ENCODE data around the gene TNS2.

TNS2 gene

GRCh38 chr12:53067074-53067992, 17.5 kb downstream of the TNS2 start:
- FAIRE-seq (no peak), DNase-seq (ENCODE audit: insufficient read length, low spot score) (no peak)

- DNase-seq (ENCODE audit: insufficient read length, low spot score) = no peak
Observed at GRCh38 chr12:53067993-53068770, 18.3 kb downstream of the TNS2 start.

GRCh38 chr12:53068811-53069585, 19.1 kb downstream of the TNS2 start:
- FAIRE-seq (no peak), DNase-seq (ENCODE audit: insufficient read length, low spot score) (no peak)

More at GRCh38 chr12:53067993-53068770, 18.3 kb downstream of the TNS2 start:
- FAIRE-seq = peak; percentile 46

GRCh38 chr12:53069621-53070410, 20.0 kb downstream of the TNS2 start:
- FAIRE-seq (no peak), DNase-seq (ENCODE audit: insufficient read length, low spot score) (no peak)

GRCh38 chr12:53070877-53071492, 21.1 kb downstream of the TNS2 start:
- no peak for DNase-seq (ENCODE audit: insufficient read length, low spot score)
- FAIRE-seq = peak; percentile 54

- FAIRE-seq (no peak), DNase-seq (ENCODE audit: insufficient read length, low spot score) (no peak)
Observed at GRCh38 chr12:53071591-53072551, 22.0 kb downstream of the TNS2 start.

- FAIRE-seq = no peak
- DNase-seq (ENCODE audit: insufficient read length, low spot score) = no peak
Observed at GRCh38 chr12:53073881-53074280, 24.0 kb downstream of the TNS2 start.

GRCh38 chr12:53074283-53074998, 24.6 kb downstream of the TNS2 start:
- FAIRE-seq (no peak), DNase-seq (ENCODE audit: insufficient read length, low spot score) (no peak)

GRCh38 chr12:53074999-53075370, 25.1 kb downstream of the TNS2 start:
- no peak for DNase-seq (ENCODE audit: insufficient read length, low spot score)
- no peak for FAIRE-seq

- FAIRE-seq = no peak
Observed at GRCh38 chr12:53076461-53076860, 26.6 kb downstream of the TNS2 start.

GRCh38 chr12:53077030-53077429, 27.2 kb downstream of the TNS2 start:
- no peak for FAIRE-seq

More at GRCh38 chr12:53076461-53076860, 26.6 kb downstream of the TNS2 start:
- DNase-seq (ENCODE audit: insufficient read length, low spot score) = no peak

GRCh38 chr12:53078425-53079225, 28.8 kb downstream of the TNS2 start:
- FAIRE-seq = no peak
- no peak for DNase-seq (ENCODE audit: insufficient read length, low spot score)

More at GRCh38 chr12:53077030-53077429, 27.2 kb downstream of the TNS2 start:
- no peak for DNase-seq (ENCODE audit: insufficient read length, low spot score)

GRCh38 chr12:53079226-53080117, 29.6 kb downstream of the TNS2 start, which contains the start of gene SPRYD3:
Gene SPRYD3 (minus strand): TSS chr12:53079390. CDS start chr12:53079333, 57 bp downstream.
- FAIRE-seq (peak; percentile 69), DNase-seq (ENCODE audit: insufficient read length, low spot score) (peak; percentile 99)

GRCh38 chr12:53082637-53083175, 32.8 kb downstream of the TNS2 start:
- FAIRE-seq (no peak), DNase-seq (ENCODE audit: insufficient read length, low spot score) (no peak)

GRCh38 chr12:53086361-53086760, 36.5 kb downstream of the TNS2 start:
- FAIRE-seq = no peak
- no peak for DNase-seq (ENCODE audit: insufficient read length, low spot score)

- no peak for FAIRE-seq
- no peak for DNase-seq (ENCODE audit: insufficient read length, low spot score)
Observed at GRCh38 chr12:53090105-53090504, 40.2 kb downstream of the TNS2 start.

Measured in HTR-8/SVneo (cell line).